ENCODE data around the gene FAM50A.

The FAM50A gene

GRCh38 chrX:154444755-154445246, 860 bp downstream of the FAM50A start:
- no peak for DNase-seq (ENCODE audit: extremely low read depth, low read depth)
- TF ChIP-seq CTCF (IDR thresholded peaks at IDR 0.05; ENCODE audit: low read depth, low read length, missing control alignments), result no peak
- peak overlapping the region; percentile 59 for H3K4me3 ChIP-seq (replicated peaks; ENCODE audit: low read depth, low read length)

- no peak overlapping the region for H3K4me3 ChIP-seq (replicated peaks; ENCODE audit: low read depth, low read length)
- TF ChIP-seq CTCF (IDR thresholded peaks at IDR 0.05; ENCODE audit: low read depth, low read length, missing control alignments), result no peak
- no peak for DNase-seq (ENCODE audit: extremely low read depth, low read depth)
Observed at GRCh38 chrX:154445776-154446175, 1.8 kb downstream of the FAM50A start.

GRCh38 chrX:154446430-154446829, 2.5 kb downstream of the FAM50A start:
- H3K4me3 ChIP-seq (replicated peaks; ENCODE audit: low read depth, low read length), result no peak overlapping the region
- DNase-seq (ENCODE audit: extremely low read depth, low read depth), result no peak
- no peak for TF ChIP-seq CTCF (IDR thresholded peaks at IDR 0.05; ENCODE audit: low read depth, low read length, missing control alignments)

- no peak for DNase-seq (ENCODE audit: extremely low read depth, low read depth)
- no peak overlapping the region for H3K4me3 ChIP-seq (replicated peaks; ENCODE audit: low read depth, low read length)
- no peak for TF ChIP-seq CTCF (IDR thresholded peaks at IDR 0.05; ENCODE audit: low read depth, low read length, missing control alignments)
Observed at GRCh38 chrX:154448484-154448883, 4.5 kb downstream of the FAM50A start.

- no peak for TF ChIP-seq CTCF (IDR thresholded peaks at IDR 0.05; ENCODE audit: low read depth, low read length, missing control alignments)
- DNase-seq (ENCODE audit: extremely low read depth, low read depth), result no peak
- no peak overlapping the region for H3K4me3 ChIP-seq (replicated peaks; ENCODE audit: low read depth, low read length)
Observed at GRCh38 chrX:154449618-154450017, 5.7 kb downstream of the FAM50A start.

GRCh38 chrX:154450312-154450711, 6.4 kb downstream of the FAM50A start:
- no peak for DNase-seq (ENCODE audit: extremely low read depth, low read depth)
- TF ChIP-seq CTCF (IDR thresholded peaks at IDR 0.05; ENCODE audit: low read depth, low read length, missing control alignments), result no peak

GRCh38 chrX:154452823-154453222, 8.9 kb downstream of the FAM50A start:
- no peak for DNase-seq (ENCODE audit: extremely low read depth, low read depth)
- H3K4me3 ChIP-seq (replicated peaks; ENCODE audit: low read depth, low read length), result no peak overlapping the region
- TF ChIP-seq CTCF (IDR thresholded peaks at IDR 0.05; ENCODE audit: low read depth, low read length, missing control alignments), result no peak

More at GRCh38 chrX:154450312-154450711, 6.4 kb downstream of the FAM50A start:
- H3K4me3 ChIP-seq (replicated peaks; ENCODE audit: low read depth, low read length), result no peak overlapping the region

All from HFF-Myc (cell line).